G401.6 (cell line): ENCODE results near the gene PANX2.
"Not testable (repeated sequence)": the region's sequence is repeated elsewhere in the genome, so short reads cannot be mapped to it uniquely, and the experiment has no call there.

Experiments
- FAIRE-seq: peaks from 2 replicates; lab custom pipeline; 2012; peaks lifted over from hg19 to GRCh38; lab: Jason Lieb, UNC

PANX2 gene

GRCh38 chr22:50170453-50171318 lies at the start of gene PANX2:
TSS of gene PANX2 (plus strand) at chr22:50170731. CDS start at chr22:50170731, 0 bp downstream.
- no peak for FAIRE-seq

GRCh38 chr22:50121202-50121740 lies 49.3 kb upstream of the PANX2 start:
- no peak for FAIRE-seq

GRCh38 chr22:50123119-50123518 lies 47.4 kb upstream of the PANX2 start:
- no peak for FAIRE-seq

GRCh38 chr22:50125029-50125428 lies 45.5 kb upstream of the PANX2 start:
- no peak for FAIRE-seq

GRCh38 chr22:50129121-50129736 lies 41.3 kb upstream of the PANX2 start:
- no peak for FAIRE-seq

GRCh38 chr22:50131894-50132293 lies 38.6 kb upstream of the PANX2 start:
- no peak for FAIRE-seq

GRCh38 chr22:50134481-50134880 lies 36.0 kb upstream of the PANX2 start:
- FAIRE-seq = no peak

GRCh38 chr22:50136581-50137015 lies 33.9 kb upstream of the PANX2 start:
- FAIRE-seq = no peak

GRCh38 chr22:50137277-50137676 lies 33.3 kb upstream of the PANX2 start:
- FAIRE-seq = not testable (repeated sequence)

- no peak for FAIRE-seq
These were observed 32.5 kb upstream of the PANX2 start for GRCh38 chr22:50138041-50138440.

- no peak for FAIRE-seq
These were observed 31.5 kb upstream of the PANX2 start for GRCh38 chr22:50138988-50139387.

- no peak for FAIRE-seq
These were observed 30.6 kb upstream of the PANX2 start for GRCh38 chr22:50139843-50140415.

- FAIRE-seq = no peak
These were observed 29.9 kb upstream of the PANX2 start for GRCh38 chr22:50140615-50141014.

- FAIRE-seq = no peak
These were observed 29.1 kb upstream of the PANX2 start for GRCh38 chr22:50141462-50141861.

GRCh38 chr22:50141891-50142363 lies 28.6 kb upstream of the PANX2 start:
- FAIRE-seq = no peak

GRCh38 chr22:50143096-50143495 lies 27.4 kb upstream of the PANX2 start:
- FAIRE-seq = no peak

GRCh38 chr22:50144005-50144614 lies 26.4 kb upstream of the PANX2 start:
- FAIRE-seq = no peak

- FAIRE-seq = no peak
These were observed 24.7 kb upstream of the PANX2 start for GRCh38 chr22:50145721-50146438.

- peak; percentile 80 for FAIRE-seq
These were observed 23.9 kb upstream of the PANX2 start for GRCh38 chr22:50146439-50147238.

- FAIRE-seq = not testable (repeated sequence)
These were observed 23.0 kb upstream of the PANX2 start for GRCh38 chr22:50147258-50148165.
